ENCODE measurements around the gene DYRK4.

DYRK4 gene

DNA sequence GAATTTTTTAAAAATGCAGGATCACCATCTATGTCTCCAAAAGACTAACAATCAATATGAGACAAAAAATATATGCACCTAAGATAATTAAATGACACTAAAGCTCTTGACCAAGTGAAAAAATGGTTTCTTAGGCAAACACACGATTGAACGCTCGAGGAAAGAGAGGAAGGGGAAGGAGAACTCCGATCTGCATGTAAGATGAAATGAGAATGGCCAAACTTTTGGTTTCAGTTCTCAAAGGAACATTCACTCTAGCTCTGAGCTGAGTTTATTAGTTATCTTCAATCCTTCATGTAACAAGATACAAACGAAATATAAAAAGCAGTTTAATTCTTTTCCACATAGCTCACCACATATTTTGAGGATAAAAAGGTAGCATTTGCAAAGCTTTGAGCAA lies 2.8 kb downstream of the DYRK4 start:
- DNase-seq (ENCODE audit: low read depth) = no peak

DNA sequence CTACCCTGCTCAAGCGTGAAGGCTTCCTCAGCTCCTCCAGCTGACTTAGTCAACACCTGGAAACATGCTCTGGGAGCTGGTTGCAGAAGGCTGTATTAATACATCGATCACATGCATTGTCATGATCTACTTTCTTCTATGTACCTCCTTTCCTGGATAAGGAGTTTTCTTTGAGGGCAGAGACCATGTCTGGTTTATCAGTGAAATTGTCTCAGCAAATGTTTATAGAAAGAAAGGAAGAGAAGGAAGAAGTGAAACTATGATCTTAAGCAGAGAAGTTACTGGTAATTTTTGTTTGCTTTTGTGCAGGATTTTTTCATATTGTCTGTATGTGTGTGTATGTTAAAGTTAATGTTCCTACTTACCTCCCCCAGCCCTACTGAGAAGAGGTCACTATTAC lies 4.5 kb downstream of the DYRK4 start:
- DNase-seq (ENCODE audit: low read depth) = no peak

DNA sequence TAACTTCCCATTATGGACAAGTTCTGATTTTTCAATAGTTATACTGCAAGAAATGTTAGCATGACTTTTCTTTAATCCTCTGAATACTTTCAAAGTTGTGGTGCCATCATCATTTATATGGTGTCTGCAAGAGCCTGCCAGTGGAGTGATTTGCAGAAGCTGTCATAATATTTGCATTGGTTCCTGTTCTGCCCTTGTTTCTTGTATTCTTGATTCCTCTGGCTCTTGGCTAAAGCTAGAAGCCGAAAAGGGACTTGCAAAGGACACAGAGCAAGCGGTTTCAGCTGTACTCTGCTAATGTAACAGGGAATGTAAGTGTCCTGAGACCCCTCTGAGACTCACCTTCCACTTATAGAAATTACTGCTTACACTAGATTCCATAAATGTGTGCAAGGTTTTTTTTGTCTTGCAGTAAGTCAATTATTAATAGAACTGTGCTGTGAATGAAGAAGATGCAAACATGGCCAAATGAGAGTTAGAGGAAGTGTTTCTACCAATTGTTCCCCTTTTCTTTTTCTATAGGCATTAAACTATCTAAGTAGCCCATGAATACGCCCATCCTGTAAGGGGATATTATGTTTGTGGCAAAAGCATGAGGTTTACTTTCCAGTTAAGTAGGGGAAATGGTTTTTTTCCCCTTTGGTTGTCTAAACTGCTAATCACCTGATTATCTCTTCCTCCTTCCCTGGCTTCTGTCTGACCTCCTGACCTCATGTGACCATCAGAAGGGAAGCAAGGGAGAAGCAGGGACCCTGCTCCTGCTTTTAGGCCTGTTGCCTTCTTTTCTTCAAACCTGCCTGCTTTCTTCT lies 5.3 kb downstream of the DYRK4 start:
- DNase-seq (ENCODE audit: low read depth) = no peak

DNA sequence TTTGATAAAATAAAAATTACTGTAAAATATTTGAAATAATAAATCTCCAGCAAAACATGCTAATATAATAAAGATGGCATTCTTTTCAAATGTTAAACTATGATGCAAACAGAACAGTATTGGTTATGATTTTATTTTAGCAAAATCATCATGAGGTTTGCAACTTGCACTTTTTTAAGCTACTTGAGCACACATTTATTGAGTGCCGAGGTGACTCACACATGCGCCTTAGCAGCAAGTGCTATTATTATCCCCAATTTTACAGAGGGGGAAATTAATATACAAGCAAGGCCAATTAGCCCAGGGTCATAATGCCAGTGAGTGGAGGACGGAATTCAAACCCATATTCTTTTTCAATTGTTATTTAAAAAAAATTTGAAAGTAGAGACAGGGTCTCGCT lies 7.3 kb downstream of the DYRK4 start:
- no peak for DNase-seq (ENCODE audit: low read depth)

DNA sequence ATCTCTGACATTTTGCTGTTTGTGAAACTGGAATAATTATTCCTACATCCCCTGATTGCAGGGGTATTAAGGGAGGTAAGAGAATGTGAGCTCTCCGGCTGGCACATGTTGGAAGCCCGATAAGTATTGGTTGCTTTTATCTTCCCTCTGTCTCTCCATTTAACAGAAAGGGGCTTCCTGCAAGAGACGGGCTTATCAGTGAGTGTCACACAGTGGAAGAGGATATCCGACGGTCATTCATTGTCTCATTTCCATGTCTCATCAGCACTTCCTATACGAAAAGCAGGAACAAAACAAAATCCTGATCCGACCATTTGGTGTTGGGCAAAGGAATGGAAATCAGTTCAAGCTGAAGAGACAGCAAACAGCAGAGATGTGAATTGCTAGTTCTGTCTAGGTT lies 10.7 kb downstream of the DYRK4 start:
- DNase-seq (ENCODE audit: low read depth) = no peak

DNA sequence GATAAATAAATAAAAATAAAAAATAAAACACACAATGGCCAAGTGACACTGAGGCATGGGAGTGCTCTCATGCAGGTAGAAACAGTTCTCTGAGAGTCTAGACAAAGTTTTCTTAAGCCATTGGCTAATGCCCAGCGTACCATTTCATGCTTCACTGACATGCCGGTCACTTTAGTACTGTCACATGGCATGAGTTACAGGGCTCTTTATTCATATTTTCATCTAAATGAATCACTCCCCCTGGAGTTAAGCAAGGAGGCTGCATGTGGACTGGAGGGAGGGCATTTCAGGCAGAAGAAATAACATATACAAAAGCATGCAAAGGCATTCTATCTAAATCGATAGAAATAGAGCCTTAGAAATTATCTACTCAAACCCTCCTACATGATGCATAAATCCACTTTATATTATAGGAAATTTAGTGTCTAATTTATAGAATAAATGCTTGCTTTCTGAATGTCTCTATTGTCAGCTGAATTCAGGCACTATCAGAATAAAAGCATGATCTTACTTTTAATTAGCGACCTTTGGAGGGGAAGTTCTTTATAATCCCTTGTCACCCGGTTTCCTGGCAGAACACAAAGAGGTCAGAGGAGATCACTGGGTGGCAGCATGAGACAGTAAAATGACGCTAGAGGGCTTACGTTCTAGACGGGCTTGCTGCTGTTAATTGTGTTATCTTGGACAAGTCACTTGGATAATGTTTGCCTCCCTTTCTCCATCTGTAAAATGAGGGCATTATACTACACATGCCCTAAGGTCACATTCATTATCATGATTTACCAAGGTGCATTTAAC lies 17.5 kb downstream of the DYRK4 start:
- peak; percentile 24 for DNase-seq (ENCODE audit: low read depth)

DNA sequence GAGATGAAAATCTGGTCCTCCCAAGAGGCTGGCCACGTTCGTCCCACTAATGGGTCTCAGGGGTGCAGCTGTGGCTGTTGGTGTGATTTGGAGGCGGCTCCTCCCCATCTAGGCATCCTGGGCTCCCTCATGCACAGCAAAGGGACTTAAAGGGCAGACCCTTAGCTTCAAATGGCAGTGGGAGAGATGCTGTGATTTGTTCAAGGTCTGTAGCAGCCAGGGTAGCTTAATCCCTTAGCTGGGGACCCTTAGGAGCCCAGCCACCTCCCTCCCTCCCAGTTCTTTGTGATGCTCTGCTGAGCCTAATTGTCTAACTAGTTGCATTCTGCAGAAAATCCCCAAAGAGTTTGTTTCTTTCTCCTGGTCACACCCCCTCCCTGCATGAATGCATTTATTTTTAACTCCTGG lies 18.3 kb downstream of the DYRK4 start:
- no peak for DNase-seq (ENCODE audit: low read depth)

DNA sequence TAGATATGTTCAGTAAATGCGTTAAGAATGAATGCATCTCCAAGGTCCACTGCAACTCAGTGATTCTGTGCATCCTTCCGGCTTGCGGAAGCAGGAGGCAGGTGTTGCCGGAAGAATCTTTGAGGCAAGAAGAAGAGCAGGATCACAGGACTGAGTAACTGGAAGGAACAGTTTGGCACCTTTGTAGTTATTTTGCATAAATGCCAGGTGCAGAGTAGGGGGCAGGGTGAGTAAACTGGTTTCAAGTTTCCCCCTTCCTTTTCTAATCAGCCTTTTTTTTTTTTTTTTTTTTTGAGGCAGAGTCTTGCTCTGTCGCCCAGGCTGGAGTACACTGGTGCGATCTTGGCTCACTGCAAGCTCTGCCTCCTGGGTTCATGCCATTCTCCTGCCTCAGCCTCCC lies 22.3 kb downstream of the DYRK4 start:
- DNase-seq (ENCODE audit: low read depth) = no peak

DNA sequence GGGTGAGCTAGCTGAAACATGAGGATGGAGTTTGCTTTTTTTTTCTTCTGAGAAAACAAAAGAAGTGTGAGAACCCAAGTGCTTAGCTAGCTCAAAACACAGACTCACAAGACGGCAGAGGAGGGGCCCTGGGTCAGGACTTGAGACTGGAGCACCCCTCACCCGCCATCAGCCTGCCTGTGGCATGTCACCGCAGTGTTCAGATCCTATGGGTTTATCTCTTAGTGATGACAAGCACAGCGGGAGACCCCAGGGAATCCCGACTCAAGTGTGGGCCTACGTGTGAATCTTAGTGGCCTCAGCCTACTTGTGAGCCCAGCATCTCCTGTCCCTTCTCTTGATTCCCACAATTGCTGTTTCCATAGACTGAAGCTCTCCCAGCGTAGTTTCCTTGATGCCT lies 22.9 kb downstream of the DYRK4 start:
- no peak for DNase-seq (ENCODE audit: low read depth)

DNA sequence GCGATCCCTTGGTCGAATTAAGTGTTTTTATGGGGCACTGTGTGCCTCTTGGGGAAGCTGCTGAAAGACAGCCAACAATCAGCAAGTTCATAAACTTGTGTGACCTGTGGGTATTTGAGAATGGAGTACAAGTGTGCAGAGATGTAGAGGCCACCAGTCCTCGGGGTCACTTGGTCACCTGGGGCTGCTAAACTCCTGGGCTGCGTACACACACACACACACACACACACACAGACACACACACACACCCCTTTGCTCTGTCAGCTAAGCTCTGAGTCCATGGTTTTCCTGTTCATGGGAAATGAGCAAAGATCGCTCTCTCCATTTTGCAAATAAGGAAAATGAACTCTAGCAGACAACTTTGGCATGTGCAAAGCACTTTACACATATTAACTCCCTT lies 24.5 kb downstream of the DYRK4 start:
- DNase-seq (ENCODE audit: low read depth) = no peak

DNA sequence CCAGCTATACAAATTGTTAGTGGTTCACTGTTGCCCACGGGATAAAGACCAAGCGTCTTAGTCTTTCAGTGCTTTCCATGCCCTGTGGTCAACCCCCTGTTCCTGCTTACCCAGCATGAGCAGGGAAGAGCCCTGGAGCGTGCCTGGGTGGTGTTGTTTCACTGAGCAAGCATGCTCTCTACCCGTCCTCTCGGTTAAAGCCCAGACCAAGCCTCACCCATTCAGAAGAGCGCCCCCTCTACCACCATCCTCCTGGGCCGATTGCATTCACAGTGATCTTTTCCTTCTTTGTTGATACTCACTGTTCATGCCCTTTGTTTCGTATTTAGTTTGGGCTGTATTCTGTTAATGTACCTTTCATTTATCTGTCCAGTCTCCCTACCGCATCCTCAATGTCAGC lies 25.1 kb downstream of the DYRK4 start:
- no peak for DNase-seq (ENCODE audit: low read depth)

DNA sequence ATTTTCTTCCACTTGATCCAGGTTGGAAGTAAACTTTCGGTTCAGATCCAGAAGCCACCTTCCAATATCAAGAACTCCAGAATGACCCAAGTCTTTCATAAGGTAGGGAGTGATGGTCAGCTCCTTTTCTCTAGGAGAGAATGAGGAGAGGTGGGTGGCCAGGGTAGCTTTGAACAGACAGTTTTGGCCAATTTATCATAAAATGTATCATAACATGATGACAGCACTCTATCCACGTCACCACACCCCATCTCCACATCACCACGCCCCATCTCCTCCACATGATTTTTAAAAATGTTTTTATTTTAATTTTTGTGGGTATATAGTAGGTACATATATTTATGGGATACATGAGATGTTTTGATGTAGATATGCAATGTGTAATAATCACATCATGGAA lies 26.9 kb downstream of the DYRK4 start:
- DNase-seq (ENCODE audit: low read depth) = no peak

DNA sequence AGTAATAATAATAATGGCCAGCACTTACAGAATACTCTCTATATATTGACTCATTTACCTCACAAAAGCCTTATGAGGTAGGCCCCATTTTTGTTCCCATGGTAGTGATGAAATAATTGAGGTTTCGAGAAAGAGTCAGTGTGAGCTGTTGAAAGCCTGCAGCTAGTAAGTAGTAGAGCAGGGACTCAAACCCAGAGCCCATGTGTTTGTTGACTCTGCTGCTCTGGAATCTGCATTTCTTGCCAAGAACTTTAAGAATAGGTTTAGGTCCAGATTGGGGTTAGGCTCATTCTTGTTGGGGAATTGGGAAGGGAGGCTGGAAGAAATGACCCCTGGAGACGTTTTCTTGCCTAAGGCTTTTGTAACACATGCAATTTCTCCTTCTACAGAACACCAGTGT lies 27.9 kb downstream of the DYRK4 start:
- peak; percentile 35 for DNase-seq (ENCODE audit: low read depth)

DNA sequence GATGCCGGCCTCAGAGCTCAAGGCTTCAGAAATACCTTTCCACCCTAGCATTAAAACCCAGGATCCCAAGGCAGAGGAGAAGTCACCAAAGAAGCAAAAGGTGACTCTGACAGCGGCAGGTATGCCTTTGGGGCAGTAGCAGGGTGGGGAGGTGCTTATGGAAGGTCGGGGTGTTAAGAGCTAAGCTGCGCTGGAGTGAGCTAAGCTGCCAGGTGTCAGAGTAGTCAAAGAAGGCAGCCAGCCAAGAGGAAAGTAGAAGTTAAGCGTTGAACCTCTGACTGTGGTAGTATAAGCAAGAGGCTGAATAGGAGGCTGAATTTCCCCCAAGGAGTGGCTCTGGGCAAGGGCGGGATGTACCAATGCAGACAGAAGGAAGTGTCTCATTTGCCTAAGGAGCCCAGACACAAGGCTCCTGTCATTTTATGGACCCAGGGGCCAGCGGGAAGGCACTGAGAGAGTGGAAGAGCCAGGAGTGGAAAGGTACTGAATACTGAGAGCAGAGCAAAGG lies 29.2 kb downstream of the DYRK4 start:
- DNase-seq (ENCODE audit: low read depth) = no peak

DNA sequence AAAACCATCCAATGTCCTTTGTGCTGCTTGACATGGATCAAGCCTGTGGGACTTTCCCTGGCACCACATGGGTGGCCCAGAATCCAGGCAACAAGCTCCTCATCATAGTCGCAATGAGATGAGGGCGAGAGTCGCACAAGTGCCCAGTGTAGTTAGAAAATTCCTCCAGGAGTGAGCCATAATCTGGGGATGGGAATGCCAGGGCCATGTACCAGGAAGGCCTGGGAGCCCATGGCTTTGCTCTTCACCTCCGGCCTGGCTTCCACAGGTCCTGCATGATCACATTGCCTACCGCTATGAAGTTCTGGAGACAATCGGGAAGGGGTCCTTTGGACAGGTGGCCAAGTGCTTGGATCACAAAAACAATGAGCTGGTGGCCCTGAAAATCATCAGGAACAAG lies 33.9 kb downstream of the DYRK4 start:
- no peak for DNase-seq (ENCODE audit: low read depth)

DNA sequence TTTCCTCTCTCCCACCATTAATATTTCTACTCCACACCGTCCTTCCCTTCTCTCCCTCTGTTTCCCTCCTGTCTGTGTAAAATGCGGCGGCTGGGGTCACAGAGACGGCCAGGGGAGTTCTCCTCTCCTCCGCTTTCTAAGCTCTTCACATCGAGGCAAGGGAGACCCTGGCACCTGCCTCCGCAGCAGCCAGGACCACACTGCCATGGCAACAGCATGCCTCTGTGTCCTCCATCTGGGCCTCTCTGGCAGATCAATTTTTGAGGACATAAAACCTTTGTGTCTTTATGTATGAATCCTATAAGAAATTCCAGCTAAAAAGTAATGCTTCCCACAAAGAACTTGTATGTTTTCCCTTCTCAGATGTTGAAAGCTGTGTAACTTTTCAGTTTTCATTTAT lies 41.4 kb downstream of the DYRK4 start:
- no peak for DNase-seq (ENCODE audit: low read depth)

DNA sequence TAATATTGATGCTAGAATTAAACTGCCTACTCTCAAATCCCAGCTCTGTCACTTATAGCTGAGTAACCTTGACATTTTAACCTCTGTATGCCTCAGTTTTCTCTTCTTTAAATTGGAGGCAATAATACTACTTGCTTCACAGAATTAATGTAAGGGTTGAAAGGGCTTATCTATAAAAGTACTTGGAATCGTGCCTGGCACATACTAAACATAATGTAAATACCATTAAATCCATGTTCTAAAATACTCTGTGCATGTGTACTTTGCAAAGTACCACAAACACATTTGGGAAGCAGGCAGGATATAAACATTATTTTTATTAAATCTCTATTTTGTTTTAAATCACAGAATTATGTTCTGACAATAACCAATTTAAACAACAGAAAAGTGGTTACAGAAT lies 41.9 kb downstream of the DYRK4 start:
- DNase-seq (ENCODE audit: low read depth) = no peak

DNA sequence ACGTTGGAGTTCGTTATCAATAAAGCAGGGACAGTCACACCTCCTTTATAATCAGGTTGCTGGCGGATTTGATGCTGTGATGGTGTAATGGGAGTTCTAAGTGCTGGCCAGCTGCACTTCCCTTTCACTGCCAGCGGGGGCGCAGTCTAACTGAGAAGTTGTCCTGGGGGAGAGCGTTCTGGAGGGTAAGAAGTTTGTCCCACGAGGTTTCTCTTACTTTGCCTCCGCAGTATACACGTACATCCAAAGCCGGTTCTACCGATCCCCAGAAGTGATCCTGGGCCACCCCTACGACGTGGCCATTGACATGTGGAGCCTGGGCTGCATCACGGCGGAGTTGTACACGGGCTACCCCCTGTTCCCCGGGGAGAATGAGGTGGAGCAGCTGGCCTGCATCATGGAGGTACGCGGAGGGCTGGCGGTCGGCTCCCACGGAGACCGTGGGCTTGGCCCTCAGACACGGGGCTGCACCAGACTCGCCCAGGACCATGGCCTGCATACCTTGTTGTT lies 42.7 kb downstream of the DYRK4 start:
- DNase-seq (ENCODE audit: low read depth) = peak; percentile 89

DNA sequence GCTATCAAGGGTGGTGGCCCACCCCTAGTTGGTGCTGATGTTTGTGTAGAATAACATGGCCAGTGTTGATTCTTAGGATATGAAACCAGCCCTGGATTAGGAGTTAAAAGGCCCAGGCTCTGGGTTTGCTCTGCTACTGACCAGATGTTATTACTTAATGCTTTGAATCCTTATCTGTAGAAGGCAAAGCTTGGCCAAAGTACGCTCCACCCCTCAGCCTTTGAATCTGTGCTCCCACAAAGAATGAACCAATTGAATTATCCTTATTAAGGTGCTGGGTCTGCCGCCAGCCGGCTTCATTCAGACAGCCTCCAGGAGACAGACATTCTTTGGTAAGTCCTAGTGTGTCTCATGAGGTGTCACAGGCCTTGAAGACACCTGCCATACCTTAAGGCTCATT lies 45.0 kb downstream of the DYRK4 start:
- DNase-seq (ENCODE audit: low read depth) = no peak

DNA sequence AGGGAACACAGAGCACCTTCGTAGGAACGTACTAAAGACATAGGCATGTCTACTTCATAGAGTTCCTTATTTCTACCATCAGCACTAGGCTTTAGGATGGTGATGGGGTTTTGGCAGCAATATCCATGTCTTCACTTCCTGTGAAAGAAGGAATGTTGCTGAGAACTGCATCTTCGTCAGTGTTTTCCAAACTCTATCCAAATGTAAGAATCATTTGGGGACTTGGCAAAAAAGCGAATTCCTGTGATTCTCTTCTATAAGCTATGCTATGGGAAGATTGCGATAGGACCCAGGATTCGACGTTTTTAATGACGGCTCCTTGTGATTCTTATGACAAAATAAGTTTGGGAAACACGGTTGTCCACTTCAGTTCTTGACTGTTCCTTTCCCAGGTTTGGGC lies 47.1 kb downstream of the DYRK4 start:
- no peak for DNase-seq (ENCODE audit: low read depth)

DNA sequence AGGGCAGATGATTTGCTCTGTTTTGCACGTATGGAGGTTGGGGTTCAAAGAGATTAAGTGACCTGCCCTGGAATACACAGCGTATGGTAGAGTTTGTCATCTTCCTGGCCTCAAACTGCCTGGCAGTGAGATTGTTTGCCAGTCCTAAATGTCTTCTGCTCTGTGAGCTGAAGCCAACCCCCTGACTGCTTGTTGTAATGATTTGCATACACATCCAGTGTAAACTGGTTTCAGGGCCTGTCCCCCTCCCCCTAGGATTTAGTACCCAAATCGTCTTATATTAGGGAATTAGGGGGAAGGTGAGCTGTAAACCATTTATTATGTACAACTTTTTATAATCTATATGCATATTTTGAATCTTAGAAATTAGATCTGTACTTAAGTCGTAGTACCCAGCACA lies 48.5 kb downstream of the DYRK4 start:
- DNase-seq (ENCODE audit: low read depth) = no peak

DNA sequence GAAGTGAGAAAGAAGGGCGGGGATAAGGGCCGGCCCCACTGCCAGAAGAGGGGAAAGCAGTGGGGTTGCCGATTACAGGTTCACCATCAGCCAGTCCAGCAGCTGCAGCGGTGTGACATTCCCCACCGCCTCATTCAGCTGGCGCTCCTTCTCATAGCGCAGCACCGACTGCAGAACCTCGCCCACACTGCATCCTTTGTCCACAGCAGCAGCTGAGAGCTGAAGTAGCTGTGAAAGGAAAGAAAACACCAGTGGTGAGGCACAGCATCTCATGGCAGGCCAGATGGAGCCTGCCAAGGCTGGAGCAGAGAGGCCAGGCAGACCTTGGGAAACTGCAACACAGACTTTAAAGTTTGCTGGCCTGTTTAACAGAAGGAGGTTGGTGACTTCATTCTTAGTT lies 53.7 kb downstream of the DYRK4 start:
- no peak for DNase-seq (ENCODE audit: low read depth)

DNA sequence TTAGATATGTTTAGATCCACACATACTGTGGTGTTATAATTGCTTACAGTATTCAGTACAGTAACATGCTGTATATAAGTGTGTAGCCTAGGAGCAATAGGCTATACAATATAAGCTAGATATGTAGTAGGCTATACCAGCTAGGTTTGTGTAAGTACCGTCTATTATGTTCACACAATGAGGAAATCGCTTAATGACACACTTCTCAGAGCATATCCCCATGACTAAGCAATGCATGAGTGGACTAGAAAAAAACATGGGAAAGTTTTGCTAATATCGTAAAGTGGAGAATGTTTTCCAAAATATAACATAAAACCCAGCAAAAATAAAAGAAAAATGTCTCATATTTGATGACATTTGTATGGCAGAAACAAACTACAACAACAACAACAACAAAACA lies 59.5 kb downstream of the DYRK4 start:
- no peak for DNase-seq (ENCODE audit: low read depth)

All from EH (cell line).